ENCODE results near the gene STK16. TPM values are rescaled to one million over a fixed set of nuclear protein-coding genes. Genes with fewer than 3 reads are reported as not detected.
"Not testable (repeated sequence)": the region's sequence is repeated elsewhere in the genome, so short reads cannot be mapped to it uniquely, and the experiment has no call there.

STK16 gene, protein sequence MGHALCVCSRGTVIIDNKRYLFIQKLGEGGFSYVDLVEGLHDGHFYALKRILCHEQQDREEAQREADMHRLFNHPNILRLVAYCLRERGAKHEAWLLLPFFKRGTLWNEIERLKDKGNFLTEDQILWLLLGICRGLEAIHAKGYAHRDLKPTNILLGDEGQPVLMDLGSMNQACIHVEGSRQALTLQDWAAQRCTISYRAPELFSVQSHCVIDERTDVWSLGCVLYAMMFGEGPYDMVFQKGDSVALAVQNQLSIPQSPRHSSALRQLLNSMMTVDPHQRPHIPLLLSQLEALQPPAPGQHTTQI
- 39.6 TPM for total RNA-seq

DNA sequence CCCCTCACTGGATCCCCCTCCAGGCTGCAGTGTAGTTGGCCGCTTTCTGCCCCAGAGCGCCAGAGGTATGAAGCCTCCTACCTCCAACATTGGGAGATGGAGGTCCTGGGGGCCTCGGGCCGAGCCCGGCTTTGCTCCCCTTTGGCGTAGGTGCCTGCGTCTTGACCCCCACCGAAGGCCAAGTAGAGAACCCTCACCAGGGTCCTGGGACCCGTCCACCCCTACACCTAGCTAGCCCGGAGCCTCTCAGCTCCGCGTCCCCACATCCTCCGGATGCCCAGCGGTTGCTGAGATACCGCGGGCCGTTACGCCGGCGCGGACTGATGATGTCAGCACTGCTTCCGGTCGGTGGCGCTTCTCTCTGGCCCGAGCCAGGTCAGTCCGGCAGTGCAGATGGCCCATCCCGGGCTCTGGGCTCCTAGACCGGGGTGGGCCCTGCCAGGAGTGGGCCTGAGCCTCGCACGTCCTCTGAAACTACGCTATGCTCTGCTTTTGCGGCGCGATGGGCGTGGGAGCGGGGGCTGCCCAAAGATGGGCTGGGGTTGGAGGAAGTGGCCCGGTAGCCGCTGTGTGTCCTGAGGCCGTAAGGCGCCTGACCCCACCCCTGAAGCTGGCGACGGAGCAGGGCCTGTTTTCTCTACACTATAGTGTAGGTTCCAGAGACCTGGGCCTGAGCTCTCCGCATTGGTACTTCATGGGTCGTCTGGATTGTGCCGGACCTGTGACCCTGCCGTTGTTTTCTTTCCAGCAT, at the start of gene STK16, which contains the start of gene GLB1L:
STK16 (plus strand) TSS at position 332 of the 751 bp plus-strand sequence. CDS start 521 bp downstream, outside the sequence.
GLB1L (minus strand) TSS at position 297 of the 751 bp plus-strand sequence. CDS start 1,871 bp downstream, outside the sequence.
- peak; percentile 75 to 92 (median 91) for DNase-seq (ENCODE audit: low read depth in 2 of 3, low spot score in 2 of 3)

DNA sequence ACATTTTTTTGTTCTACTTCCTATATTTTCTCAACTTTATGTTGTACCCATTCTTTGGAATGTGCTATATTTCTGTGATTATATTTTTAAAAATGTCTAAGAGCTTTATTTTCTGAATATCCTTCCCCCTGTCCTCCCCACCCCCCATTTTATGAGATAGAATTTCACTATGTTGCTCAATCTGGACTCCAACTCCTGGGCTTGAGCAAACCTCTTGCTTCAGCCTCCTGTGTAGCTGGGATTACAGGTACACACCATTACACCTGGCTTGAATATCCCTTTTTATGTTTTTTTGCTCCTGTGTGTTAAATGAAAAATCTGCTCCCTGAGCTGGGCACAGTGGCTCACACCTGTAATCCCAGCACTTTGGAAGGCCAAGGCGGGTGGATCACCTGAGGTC, 47.9 kb upstream of the STK16 start:
- DNase-seq (ENCODE audit: low read depth in 2 of 3, low spot score in 2 of 3) = no peak

DNA sequence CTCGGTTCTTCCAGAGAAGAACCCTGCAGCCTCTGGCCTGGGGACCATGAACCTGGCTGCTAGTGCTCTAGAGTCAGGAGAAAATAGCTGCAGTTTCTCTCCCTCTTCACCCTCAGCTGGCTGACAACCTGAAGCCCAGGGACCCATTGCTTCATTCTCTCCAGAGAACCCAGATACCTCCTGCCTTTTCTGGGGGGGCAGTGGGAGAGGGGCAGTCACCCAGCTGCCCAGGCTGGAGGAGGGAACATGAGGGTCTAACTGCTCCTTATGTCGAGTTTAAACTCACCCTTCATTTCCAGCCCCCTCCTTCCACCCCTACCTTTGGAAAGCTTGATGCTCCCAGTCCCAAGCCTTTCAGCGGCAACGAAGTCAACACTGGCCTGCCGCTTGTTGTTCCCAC, 46.3 kb upstream of the STK16 start:
- no peak for DNase-seq (ENCODE audit: low read depth in 2 of 3, low spot score in 2 of 3)

DNA sequence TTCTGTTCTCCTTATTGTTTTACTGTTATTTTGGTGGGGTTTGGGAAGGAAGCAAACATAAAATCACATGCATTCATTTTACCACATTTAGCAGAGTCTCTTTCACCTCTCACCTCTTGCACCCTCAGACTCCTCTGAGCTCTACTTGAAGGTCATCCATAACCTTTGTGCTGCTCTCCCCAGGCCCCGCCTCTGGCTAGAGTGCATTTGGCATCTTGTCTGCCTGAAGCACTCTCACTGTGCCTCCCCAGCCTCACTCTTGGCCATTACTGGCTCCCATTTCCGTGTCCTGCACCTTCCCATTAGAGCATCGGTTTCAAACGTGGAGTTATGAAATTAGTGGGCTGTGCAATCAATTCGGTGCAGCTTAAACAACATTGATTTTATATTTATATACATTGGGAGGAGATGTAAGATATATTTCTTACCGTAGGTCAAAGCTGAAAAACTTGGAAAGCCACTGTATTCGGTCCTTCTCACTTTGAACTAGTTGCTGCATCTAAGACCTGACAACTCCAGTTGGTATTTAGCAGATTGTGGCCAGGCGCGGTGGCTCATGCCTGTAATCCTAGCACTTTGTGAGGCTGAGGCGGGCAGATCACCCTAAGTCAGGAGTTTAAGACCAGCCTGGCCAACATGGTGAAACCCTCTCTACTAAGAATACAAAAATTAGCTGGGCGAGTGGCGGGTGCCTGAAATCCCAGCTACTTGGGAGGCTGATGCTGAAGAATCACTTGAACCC, 45.6 kb upstream of the STK16 start:
- DNase-seq (ENCODE audit: low read depth in 2 of 3, low spot score in 2 of 3) = no peak

DNA sequence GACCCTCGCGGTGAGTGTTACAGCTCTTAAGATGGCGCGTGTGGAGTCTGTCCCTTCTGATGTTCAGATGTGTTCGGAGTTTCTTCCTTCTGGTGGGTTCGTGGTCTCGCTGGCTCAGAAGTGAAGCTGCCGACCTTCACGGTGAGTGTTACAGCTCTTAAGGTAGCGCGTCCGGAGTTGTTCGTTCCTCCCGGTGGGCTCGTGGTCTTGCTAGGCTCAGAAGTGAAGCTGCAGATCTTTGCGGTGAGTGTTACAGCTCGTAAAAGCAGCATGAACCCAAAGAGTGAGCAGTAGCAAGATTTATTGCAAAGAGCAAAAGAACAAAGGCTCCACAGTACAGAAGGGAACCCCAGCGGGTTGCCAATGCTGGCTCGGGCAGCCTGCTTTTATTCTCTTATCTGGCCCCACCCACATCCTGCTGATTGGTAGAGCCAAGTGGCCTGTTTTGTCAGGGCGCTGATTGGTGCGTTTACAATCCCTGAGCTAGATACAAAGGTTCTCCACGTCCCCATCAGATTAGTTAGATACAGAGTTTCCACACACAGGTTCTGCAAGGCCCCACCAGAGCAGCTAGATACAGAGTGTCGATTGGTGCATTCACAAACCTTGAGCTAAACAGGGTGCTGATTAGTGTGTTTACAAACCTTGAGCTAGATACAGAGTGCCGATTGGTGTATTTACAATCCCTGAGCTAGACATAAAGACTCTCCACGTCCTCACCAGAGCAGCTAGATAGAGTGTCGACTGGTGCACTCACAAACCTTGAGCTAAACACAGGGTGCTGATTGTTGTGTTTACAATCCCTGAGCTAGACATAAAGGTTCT, 44.6 kb upstream of the STK16 start:
- not testable (repeated sequence) for DNase-seq (ENCODE audit: low read depth in 2 of 3, low spot score in 2 of 3)

DNA sequence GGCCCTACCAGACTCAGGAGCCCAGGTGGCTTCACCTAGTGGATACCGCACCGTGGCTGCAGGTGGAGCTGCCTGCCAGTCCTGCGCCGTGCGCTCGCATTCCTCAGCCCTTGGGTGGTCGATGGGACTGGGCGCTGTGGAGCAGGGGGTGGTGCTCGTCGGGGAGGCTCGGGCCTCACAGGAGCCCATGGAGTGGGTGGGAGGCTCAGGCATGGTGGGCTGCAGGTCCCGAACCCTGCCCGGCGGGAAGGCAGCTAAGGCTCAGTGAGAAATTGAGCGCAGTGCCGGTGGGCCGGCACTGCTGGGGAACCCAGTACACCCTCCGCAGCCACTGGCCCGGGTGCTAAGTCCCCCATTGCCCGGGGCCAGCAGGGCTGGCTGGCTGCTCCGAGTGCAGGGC, 43.9 kb upstream of the STK16 start:
- DNase-seq (ENCODE audit: low read depth in 2 of 3, low spot score in 2 of 3) = not testable (repeated sequence)

DNA sequence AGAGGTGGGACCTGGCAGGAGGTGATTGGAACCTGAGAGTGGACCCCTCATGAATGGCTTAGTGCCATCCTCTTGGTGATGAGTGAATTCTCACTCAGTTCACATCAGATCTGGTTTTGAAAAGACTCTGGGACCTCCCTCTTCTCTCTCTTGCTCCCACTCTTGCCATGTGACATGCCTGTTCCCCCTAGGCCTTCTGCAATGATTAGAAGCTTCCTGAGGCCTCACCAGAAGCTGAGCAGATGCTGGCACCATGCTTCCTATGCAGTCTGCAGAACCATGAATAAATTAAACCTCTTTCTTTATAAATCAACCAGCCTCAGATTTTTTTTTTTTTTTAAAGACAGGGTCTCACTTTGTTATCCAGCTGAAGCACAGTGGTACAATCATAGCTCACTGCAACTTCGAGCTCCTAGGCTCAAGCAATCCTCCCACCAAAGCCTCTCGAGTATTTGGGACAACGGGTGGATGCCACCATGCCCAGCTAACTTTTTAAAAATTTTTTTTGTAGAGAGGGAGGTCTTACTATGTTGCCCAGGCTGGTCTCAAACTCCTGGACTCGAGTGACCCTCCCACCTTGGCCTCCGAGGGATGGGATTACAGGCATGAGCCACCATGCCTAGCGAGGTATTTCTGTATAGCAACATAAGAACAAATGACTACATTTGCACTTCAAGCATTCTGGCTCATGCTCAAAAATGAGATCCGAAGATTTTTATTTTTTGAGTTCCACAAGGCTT, 40.7 kb upstream of the STK16 start:
- DNase-seq (ENCODE audit: low read depth in 2 of 3, low spot score in 2 of 3) = no peak

DNA sequence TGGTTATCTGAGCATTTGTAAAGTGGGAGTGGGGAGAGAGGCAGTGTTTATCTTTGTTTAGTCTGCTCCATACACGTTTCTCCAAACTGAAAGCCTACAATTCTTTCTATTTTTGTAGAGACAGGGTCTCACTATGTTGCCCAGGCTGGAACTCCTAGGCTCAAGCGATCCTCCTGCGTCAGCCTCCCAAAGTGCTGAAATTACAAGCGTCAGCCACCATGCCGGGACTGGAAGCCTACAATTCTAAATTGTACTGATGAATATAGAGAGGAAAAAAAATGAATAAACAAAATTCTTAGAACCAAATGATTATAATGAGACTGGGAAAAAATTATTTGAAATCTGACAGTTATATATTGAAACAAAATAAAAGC, 40.1 kb upstream of the STK16 start:
- no peak for DNase-seq (ENCODE audit: low read depth in 2 of 3, low spot score in 2 of 3)

DNA sequence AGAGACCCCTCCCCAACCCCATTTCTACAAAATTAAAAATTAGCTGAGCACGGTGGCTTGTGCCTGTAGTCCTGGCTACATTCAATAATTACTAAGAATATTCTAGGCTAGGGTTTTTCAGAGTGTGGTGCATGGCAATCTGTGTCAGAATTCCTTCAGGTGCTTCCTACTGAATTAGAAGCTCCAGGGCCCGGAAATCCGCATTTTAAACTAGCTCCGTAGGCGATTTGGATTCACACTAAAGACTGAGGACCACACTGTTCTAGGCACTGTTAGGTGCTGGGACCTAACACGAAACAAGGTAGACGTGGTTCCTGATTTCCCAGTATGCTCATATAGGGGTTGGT, 39.3 kb upstream of the STK16 start:
- no peak for DNase-seq (ENCODE audit: low read depth in 2 of 3, low spot score in 2 of 3)

DNA sequence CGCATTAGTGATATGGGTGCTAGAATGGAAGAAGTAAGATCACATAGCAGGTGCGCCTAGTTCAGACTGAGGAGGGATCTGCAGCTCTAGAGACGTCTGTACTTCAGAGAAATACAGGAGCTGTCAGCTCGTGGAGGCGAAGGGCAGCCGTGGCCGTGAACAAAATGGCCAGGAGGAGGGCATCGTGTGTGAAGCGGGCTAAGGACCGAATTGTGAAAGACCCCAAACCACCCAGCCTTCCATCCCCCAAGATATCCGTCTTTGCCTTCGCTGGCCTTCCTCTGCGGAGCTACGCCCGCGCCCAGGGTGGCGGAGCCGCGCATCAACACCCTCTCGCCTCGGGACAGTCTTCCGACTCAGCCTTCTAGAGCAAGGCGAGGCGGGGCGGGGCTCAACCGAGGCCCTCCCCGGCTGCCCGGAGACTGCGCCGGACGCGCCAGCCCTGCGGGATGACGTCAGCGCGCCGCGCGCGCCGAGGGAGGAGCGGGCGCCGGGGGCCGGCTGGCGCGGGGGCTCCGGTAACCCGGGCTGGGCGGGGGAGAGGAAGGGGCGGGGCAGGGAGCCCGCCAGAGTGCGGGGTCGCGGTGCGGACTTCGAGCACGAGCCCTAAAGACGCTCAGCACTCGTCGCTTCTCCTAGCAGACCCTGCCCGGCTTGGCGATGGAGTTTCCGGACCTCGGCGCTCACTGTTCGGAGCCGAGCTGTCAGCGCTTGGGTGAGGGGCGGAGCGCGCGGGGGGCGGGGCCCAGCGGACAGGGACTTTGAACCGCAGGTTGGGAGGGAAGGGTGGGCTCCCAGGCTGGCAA, 38.7 kb upstream of the STK16 start, which contains the start of gene ZFAND2B:
ZFAND2B (plus strand) TSS at position 455 of the 806 bp plus-strand sequence; CDS start at position 661, 206 bp downstream.
- DNase-seq (ENCODE audit: low read depth in 2 of 3, low spot score in 2 of 3) = peak; percentile 96 to 97 (median 96)

DNA sequence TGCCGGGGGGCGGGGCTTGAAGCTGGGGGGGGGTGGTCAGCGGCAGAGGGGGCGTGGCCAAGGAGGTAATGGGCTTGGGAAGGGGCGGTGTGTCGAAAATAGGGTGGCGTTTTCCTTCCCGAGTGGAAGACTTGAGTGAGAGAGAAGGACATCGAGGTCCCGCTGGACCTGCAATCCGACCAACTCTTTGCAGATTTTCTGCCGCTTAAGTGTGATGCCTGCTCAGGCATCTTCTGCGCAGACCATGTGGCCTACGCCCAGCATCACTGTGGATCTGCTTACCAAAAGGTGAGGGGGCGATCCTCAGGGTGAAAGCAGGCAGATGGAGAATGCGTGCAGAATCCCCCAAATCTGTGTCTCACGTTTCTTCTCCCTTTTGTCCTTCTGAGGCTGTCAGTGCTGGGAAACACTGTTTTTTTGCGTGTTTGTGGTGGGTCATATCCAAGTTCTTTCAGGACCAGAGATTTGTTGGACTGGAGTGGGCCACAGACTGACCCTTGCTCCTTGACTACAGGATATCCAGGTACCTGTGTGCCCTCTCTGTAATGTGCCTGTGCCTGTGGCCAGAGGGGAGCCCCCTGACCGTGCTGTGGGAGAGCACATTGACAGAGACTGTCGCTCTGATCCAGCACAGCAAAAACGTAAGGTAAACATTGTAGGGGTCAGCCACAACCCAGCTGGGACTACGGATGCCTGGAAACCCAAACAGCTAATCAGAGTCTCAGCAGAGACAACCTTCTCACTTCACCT, 38.0 kb upstream of the STK16 start:
- no peak for DNase-seq (ENCODE audit: low read depth in 2 of 3, low spot score in 2 of 3)

DNA sequence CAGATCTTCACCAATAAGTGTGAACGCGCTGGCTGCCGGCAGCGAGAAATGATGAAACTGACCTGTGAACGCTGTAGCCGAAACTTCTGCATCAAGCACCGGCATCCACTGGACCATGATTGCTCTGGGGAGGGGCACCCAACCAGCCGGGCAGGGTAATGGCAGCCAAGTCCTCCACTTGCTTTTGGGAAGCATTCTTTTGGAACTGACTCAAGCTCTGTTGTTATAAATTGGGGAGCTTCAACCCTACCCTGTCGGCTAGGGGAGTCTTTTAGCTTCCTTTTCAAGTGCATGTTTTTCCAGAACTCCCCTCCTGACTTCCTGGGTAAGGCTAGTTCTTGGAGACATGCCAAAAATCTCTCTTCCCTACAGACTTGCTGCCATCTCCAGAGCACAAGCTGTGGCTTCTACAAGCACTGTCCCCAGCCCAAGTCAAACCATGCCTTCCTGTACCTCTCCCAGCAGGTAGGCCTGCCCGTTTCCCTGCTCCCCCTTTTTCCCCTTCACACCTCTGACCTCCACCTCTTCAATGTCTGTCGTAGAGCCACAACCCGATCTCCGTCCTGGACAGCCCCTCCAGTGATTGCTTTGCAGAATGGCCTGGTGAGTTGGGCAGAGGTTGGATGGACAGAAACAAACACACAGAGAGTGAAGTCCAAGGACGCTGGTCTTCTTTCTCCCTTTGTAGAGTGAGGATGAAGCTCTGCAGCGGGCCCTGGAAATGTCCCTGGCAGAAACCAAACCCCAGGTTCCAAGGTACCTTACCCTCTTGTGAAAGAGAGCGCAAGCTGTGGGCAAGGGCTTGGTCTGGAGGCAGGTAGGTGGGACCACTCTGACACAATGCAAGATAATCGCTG, 37.2 kb upstream of the STK16 start:
- no peak for DNase-seq (ENCODE audit: low read depth in 2 of 3, low spot score in 2 of 3)

DNA sequence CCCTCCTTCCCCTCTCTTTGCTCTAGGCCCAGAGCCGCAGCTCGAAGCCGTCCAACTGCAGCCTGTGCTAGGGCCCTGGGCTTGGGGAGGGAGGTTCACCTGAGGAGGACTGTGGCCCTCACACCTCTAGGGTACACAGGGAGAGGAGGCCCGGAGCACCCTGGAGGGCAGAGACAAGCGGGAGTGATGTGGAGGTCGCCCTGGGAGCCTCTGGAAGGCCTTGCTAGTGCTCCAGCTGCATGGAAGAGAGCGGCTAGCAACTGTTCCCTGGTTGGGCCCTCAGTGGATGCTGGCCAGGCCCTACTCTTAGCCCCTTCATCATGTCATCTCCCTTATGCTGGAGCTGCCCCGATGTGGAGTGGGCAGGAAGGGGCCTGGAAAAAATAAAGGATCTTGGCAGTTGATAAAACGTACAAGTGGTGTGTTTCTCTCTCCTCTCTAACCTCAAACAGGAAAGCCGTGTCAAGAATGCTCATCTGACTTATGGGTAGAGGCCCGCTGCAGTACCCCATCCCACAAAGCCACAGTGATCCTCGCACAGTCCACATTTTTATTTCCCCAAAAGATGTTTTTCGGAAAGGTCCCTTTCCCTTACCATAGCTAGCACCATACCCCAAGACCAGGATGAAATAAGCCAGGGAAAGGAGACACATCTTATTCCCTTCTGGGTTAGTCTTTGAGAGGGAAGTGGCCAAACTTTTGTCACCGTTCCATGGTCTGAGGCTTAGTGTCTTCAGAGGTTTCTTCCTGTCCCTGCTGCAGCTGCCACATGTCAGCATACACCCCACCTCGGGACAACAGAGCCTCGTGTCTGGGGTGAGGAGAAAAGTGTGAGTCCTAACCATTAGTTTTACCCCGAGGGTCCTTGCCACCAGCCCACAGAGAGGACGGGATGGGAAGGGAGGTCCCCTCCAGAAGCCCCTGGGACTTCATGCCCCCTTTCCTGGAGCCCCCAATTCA, 35.8 kb upstream of the STK16 start:
- DNase-seq (ENCODE audit: low read depth in 2 of 3, low spot score in 2 of 3) = peak in 1 of 3 donors; percentile 33

DNA sequence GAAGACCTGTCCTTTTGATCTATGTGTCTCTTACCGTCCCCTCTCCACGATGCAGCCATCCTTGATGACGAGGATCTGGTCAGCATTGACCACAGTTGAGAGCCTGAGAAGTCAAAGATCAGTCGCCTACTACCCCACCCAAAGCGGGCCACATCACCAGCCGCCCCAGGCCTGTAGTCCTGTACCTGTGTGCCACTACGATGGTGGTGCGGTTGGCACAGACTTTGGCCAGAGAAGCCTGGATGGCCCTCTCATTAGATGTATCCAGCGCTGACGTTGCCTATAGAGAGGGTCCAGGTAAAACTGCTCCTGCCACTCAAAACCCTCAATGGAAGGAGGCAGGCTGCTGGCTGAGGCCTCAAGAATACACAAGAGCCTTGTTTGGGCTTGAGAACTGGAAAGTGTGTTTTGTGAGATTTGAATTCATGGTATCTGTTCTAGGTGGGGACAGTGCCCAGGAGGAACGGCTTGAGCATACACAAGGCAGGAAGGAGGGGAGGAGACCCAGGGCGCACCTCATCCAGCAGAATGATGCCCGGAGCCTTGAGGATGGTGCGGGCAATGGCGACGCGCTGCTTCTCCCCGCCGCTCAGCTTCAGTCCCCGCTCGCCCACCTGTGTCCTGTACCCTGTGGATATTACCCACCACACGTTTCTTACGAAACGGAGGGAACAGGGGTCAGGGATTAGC, 34.9 kb upstream of the STK16 start:
- no peak for DNase-seq (ENCODE audit: low read depth in 2 of 3, low spot score in 2 of 3)

DNA sequence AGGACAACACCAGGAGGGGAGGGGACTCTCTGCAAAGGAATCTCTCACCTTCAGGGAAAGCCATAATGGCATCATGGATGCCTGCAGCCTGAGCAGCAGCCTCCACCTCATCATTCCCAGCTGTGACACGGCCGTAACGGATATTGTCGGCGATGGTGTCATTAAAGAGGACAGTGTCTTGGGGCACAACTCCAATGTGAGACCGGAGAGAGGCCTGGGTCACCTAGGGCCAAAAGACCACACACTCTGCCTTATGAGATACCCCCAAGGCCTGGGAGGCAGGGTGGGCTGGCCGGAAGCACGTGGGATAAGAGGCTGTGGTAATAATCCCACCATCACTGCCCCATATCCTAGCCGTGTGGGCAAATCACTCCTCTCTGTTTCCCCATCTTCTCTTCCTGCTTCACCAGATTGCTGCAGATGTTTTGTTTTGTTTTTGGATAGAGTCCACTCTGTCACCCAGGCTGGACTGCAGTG, 34.4 kb upstream of the STK16 start:
- DNase-seq (ENCODE audit: low read depth in 2 of 3, low spot score in 2 of 3) = no peak
